ENCODE measurements around the gene DOCK8.

Gene DOCK8

DNA sequence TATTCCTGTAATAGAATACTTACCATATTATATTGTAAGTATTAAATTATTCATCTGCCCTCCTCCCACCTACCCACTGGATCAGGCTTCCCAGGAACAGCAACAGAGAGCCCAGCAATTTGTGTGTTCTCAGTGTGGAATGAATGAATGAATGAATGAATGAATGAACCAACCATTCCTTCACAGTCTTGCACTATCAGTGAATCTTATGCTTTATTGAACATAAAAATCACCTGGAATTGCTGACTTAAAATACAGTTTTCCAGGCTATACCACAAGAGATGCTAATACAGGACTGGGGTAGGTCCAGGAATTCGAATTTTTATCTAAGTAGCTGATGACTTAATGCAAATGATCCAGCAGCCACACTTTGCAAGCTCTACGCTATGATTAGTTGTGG lies 51.6 kb downstream of the DOCK8 start:
- no peak for DNase-seq (ENCODE audit: low spot score)

DNA sequence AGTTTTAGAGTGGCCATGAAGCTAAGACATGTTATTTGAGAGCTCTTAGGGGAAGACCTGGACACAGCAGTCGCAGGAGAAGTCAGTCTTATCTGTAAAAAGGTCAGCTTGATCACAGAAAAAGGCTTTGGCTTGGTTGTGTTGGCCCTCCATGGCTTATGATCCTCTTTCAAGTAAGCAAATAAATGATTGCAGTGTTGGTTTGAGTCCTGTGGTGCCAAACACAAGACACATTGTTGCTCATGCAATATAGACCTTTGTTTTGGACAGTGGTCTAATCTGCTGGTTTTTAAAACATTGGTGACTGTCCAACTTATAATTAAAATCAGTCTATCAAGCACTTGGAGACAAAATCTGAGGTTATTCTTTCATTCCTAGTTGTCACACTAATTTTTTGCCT lies 54.0 kb downstream of the DOCK8 start:
- DNase-seq (ENCODE audit: low spot score) = no peak

DNA sequence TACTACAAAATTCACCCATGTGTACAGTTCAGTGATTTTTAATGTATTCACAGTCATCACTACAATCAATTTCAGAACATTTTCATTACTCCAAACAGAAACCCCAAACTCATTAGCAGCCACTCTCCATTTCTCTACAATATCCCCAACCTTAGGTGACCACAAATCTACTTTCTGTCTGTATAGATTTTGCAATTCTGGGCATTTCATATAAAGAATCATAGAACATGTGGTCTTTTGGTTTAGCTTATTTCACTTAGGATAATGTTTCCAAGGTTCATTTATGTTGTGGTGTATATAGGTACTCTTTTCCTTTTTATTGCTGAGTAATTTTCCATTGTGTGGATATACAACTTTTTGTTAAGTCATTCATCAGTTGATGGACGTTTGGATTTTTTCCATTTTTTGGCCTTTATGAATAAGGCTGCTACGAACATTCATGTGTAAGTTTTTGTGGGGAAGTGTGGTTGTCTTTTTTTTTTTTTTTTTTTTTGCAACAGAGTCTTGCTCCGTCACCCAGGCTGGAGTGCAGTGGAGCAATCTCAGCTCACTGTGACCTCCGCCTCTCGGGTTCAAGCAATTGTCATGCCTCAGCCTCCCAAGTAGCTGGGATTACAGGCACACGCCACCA lies 54.5 kb downstream of the DOCK8 start:
- DNase-seq (ENCODE audit: low spot score) = no peak

DNA sequence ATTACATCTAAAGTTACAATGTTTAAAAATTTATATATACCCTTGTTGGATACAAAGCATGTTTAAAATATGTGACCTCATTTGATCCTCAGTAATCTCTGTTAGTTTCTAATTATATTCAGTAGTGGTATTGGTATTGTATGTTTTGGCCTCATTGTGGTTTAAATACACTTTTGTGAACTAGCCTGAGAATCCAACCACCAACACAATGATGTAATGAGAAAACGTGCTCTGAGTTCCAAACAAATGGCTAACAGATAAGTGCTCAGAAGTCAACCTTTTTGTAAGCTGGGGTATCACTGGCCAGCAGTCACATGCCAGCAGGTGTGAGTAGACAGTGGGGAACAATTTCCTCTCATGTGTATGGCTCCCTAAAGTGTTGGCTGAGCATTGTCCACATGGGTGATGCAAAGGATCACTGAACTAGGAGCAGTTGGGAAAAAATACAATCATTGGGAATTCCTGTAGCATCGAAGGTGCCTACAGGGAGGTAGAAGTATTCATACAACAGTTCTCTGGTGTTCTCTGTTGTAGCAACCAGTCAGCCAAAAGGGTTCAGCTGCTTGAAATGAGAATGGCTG lies 56.1 kb downstream of the DOCK8 start:
- no peak for DNase-seq (ENCODE audit: low spot score)

DNA sequence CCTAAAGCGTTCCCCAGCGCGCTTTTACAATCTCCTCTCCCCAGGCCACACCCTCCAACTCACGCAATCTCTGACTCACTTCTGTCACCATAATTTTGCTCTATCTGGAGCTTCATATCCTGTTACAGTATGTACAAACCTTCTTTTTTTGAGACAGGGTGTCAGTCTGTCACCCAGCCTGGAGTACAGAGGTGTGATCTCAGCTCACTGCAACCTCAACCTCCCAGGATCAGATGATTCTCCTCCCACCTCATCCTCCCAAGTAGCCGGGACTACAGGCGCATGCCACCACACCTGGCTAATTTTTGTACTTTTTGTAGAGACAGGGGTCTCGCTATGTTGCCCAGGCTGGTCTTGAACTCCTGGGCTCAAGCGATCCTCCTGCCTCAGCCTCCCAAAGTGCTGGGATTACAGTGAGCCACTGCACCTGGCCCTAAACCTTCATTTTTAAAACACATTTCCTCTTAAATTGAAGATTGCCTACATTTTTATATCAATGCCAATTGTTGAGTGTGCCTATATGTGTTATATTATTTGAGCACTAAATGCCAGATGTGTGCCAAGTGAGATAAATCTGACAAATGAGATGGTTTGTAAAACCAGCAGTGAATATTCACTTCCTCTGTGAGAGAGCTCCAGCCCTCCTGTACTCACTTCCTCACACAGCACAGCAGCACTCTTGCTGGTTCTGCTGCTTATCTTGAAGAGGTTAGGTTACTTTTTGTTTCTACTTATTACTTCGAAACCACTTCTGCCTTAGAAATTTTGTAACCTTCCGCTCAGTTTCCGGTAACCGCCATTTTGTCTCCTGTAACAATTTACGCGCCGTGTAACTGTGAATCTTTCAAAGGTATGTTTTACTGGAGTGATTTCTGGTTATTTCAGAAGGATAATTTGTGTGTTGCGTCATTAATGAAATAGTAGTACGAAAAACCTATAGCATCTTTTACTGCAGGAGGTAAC lies 57.9 kb downstream of the DOCK8 start:
- peak; percentile 6 for DNase-seq (ENCODE audit: low spot score)

DNA sequence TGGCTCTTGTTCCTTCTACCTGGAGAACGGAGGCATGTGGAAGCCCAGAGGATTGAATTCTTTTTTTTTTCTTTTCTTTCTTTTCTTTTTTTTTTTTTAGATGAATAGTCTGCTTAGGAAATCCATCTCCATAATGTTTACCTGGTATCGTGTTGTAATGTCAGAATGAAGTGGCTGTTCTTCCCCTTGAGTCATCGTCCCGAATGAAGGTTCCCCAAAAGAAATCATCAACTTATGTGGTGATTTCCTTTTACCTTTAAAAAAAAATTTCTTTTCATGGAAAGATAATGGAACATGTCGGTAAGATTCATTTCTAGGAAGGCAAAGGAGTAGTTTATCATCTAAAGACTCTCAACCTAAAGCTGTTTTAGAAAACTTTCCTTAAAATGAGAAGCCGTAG lies 59.7 kb downstream of the DOCK8 start:
- DNase-seq (ENCODE audit: low spot score) = no peak

DNA sequence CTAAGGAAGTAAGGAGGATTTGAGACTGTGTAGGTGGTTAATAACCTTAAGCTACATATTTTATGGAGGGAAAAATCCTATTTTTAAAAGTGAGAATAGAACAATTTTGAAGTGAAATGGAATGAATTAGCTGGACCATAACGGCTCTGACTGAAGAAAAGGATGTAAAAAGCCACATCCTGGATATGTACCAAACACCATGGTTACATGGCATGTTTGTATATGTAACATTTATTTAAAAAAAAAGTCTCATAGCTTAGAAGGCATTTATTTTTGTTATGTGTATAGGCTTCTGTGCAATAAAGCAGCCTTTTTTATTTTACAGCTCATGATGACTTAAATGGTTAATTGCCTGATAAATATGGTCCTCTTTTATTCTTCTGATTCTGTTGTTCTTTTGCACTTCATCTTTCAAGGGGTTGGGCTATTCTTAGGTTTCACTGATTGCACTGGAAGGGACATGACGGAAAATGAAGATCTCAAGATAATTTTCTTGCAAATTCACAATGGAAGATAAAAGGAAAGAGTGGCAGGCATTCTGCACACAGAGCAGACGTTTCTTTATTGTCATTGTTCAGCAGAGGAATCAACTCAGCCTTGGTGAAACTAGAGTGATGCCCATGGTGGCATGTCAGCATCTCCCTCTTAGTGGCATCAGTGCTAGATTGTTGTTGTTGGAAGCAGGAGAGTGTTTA lies 63.1 kb downstream of the DOCK8 start:
- no peak for DNase-seq (ENCODE audit: low spot score)

DNA sequence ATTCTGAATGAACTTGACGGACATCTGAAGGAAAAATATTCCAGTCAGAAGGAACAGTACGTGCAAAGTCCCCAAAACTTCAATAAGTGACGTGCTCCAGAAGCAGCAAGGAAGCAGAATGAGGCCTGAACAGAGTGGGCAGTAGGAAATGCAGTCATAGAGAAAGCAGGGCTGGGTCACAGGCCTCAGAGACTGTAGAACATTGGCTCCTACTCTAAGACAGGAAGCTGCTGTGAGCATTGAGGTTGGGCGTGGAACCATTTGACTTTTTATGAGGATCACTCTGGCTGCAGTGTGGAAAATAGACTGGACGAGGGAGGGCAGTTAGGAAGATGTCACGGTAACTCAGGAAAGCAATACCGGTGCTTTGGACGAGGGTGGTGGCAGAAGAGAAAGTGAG lies 64.0 kb downstream of the DOCK8 start:
- DNase-seq (ENCODE audit: low spot score) = no peak

DNA sequence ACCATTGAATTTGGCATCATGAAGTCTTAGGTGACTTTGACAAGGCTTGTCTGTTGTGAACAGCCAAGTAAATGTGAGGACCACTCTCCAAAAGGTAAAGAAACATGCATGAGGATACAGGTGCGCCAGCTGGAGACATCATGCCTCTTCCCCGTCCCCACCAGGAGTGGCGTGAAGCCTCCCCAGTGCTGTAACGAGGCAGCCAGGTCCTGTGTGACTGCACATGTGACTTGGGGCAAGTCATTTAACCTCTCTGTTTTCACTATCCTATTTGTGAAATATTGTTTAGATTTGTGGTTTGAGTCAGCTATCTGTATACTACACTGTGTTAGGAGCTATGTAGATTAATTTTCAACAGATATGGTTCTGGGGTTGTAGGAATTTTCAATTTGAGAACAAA lies 65.0 kb downstream of the DOCK8 start:
- no peak for DNase-seq (ENCODE audit: low spot score)

DNA sequence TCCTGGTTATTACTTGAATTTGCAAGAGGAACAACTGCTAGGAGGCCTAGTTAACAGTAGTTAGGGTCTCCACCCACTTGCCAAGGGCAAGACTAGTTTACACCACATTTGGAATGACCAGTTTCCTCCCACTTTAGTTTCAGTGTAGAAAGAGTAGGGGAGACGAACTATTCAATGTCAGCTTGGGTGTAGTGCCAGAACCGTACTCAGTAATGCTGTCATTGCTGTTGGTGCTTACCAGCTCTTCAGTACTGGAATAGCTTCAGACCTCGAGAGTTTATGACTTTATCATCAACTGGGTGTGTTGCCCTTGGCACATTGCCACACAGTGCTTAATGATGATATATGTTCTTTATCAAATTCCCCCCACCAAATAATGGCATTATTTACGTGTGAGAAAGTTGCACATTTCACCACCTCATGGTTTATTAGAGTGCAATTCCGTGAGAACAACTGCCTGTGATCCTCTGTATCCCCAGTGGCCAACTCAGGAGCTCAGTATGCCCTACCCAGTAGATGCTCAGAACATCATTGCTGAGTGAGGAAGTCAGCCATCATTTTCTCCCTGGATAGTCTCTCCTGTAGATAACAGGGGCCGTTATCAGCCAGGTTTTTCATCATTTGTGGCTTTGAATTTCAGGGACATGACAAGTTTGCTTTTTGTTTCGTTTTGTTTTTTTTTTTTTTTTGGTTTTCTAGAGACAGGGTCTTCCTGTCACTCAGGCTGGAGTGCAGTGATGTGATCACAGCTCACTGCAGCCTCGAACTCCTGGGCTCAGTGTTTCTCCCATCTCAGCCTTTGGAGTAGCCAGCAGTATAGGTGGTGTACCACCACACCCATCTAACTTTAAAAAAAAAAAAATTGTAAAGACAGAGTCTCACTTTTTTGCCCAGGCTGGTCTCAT lies 67.3 kb downstream of the DOCK8 start:
- DNase-seq (ENCODE audit: low spot score) = no peak

DNA sequence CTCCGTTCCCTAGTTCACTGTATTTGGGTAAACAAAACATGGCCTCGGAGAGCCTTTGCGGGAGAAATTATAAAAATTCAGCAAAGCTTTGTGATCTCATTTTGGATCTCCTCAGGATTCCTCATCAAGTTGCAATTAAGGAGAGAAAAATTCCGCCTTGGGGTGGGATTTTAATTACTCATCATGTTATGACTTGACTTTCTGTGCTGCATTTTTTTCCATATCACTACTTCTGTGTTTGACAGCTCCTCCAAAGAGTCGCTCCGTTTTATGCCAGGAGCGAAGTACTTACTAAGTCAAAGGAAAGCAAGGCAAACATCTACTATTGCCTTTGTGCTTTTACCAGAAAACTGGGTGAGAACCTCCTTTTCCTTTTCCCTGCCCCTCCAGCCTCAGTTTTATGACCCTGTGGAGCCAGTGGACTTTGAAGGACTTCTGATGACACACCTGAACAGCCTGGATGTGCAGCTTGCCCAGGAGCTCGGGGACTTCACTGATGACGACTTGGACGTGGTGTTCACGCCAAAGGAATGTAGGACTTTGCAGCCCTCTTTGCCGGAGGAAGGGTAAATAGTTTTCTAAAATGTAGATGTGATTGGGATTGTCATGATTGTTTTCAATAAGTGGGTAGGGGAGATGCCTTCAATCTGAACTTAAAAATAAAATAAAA lies 71.5 kb downstream of the DOCK8 start:
- DNase-seq (ENCODE audit: low spot score) = no peak

DNA sequence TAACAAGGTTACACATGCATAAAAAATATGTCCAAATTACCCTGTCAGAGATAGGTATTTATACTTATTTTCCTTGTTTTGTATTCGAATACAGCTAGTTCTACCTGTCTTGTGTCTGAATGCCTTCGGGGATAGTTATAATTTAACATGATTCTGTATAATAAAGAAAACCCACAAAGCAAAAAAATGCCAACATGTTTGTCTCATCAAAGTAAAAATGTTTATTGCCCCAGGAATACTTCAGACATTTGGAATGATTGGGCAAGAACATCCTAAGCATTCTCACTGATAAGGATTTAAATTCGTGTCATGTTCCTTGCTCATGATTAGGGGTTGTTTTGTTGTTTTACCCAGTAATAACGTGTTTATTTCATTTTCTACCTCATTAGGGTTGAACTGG lies 74.5 kb downstream of the DOCK8 start:
- DNase-seq (ENCODE audit: low spot score) = no peak

DNA sequence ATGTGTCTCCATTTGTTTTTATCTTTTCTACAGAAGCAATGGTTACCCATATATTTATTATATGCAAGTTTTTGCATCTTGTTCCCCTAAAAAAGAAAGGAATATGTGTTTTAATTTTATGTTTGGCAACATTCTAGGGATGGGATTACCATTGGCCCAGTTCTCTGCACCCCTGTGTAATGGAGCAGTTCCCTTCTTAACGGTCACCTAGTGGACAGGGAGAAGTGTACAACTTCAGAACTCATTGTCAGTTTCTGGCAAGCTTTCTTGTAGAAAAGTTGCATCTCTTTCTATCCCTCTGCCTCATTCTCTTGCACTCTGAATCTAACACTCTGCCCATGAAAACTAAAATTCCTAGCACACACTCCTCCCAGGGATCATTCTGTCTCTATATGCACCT lies 78.2 kb downstream of the DOCK8 start:
- DNase-seq (ENCODE audit: low spot score) = no peak

DNA sequence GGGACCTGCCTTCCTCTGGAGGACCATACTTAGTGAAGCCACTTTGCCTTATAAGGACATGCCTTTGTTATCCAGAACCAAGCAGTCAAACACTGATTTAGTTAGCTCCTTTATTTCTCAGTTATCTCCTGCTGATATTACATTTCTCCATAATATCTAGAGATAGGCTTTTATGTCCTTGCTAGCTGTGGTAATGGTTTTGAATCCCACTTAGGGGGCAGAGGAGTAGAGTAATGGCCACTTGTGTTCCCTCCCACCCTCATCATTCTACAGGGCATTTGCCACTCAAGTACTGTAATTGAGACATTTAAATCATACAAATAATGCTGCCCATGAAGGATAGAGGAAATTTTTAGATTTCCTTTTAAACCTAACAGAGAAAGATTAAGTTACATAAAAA lies 80.9 kb downstream of the DOCK8 start:
- no peak for DNase-seq (ENCODE audit: low spot score)

DNA sequence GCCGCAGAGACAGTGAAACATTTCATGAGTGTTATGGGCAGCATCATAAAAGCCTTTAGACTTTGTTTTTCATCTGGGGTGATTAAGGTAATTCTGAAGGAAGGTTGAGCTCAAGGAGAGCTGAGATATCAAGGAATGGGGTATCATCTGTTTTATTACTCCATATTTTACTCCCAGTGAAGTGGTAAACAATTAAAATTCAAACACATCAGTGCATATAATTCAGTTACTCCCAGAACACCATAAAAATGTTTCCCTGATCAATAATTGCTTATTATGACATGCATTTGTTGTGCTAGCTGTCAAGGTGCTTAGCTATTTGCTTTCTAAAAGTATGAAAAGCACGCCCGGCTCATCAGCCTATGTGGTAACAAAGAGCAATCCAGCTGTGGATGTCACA lies 81.7 kb downstream of the DOCK8 start:
- DNase-seq (ENCODE audit: low spot score) = no peak

DNA sequence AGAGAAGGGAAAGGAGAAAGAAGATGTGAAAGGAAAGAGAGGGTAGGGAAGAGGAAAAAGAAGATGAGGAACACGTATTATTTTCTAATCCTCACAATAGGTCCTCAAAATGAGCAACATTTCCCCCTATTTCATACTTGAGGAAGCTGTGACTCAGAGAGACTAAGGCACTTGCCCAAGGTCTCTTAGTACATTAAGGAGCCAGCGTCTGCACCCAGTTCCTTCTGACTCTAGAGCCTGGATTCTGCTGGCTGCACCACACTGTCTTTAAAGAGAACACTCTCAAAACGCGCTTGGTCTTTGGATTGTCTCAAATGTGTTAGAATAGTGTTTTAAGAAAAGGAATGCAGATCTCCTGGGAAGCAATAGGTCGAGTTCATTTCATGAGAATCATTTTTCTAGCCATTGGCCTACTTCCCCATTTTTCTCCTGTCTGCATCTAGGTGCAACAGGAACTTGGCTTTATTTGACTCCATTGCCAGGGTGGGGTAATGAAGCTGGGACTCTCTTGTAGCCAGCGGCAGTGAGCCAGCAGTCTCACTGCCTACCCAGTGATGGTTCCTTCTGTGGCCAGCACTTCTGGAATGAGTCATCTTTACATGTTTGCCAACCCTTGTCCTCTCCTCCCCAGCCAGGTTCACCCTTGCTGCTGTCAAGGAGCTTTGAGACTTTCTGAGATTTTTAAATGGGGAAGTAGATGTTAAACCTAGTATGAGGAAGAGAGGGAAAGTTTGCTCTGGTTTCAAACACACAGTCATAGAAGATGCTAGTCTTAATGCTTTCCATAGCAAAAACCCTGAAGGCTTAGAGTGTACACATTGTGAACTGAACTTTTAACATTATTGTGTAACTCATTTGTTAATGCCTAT lies 82.7 kb downstream of the DOCK8 start:
- DNase-seq (ENCODE audit: low spot score) = peak; percentile 29

DNA sequence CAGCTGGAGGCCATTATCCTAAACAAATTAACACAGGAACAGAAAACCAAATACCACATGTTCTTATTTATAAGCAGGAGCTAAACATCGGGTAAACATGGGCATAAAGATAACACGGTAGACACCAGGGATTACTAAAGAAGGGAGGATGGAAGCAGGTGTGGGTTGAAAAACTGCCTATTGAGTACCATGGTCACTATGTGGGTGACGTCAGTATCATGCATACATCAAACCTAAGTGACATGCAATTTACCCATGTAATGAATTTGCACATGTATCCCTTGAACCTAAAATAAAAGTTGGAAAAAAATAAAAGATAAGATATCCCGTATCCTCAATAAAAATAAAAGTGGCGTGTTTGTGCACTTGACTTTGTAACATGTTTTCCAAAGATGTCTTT lies 88.8 kb downstream of the DOCK8 start:
- no peak for DNase-seq (ENCODE audit: low spot score)

DNA sequence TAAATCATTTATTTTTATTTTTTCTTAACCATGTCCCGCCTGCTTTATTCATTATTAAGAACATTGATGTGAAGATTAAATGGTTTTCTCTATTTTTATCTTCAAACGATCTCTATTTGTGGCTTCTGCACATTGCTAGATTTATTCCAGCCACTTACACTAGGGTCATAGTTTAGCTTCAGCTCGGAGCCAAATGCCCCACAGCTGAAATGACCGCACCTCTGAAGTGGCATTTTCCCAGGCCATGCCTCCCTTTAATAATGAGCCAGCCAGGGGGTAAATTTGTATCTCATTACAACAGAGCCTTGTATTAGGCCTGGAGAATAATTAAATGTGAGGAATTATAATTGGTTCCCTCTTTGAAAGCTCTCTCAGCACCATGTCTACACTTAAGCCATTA lies 89.4 kb downstream of the DOCK8 start:
- DNase-seq (ENCODE audit: low spot score) = no peak

DNA sequence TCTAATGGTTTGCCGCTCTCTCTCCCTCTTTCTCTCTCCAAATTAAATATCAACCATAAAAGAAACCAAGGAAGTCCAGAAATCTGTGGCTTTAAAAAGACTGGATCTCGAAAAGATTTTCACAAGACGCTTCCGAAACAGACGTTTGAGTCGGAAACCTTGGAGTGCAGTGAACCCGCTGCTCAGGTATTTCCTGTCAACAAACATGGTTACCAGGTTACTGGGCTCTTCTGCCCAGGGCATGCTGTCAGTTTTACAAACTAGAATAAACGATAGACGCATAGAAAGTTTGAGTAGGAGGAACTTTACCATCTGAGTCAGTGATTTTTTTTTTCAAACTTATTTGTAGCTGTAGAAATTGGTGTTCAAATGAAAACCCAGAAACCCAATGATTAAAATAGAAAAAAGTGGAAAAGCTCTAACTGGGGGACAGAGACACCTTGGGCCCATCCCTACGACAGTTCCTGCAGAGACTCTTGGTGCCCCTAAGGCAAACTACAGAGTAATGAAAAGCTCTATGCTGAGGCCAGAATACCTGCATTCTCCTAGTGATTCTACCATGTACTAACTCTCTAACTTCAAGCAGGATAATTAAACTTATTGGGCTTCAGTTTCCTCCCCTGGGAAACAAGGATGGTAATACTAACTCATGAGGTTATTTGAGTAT lies 90.0 kb downstream of the DOCK8 start:
- DNase-seq (ENCODE audit: low spot score) = no peak

Measured in putamen (tissue), 1 donor.